Gastrocnemius medialis (tissue), 4 donors: ENCODE data around the gene GSTM4. TPM values are rescaled to one million over a fixed set of nuclear protein-coding genes. Genes with fewer than 3 reads are reported as not detected.

ENCODE experiments used
- ATAC-seq, 2 donors: fragments of 150-250 bp; one replicate each; pipeline ENCODE4 v1.9.1; 2016
- DNase-seq, 2 donors: peaks; one replicate each; pipeline ENCODE4 v3.0.0-alpha.2; 2019
- H3K27ac ChIP-seq, 4 donors: fragments of 200-600 bp; sonication (generic); 1 replicate in 1 of 4; 2 replicates in 3 of 4; pipeline ENCODE4 v1.5.1; 2016 to 2018; ENCODE audit warnings: mild to moderate bottlenecking in 2 of 4, moderate library complexity in 1 of 4
- H3K27me3 ChIP-seq, 3 donors: fragments of 200-600 bp; sonication (generic) in 2 of 3; 1 replicate in 1 of 3; 2 replicates in 2 of 3; pipeline versions ENCODE4 v1.5.1 to v1.6.0; 2016 to 2019; ENCODE audit warnings: mild to moderate bottlenecking in 1 of 3, moderate library complexity in 1 of 3
- H3K36me3 ChIP-seq, 2 donors: fragments of 200-600 bp; sonication (generic) in 1 of 2; one replicate each; pipeline ENCODE4 v1.5.1; 2017 to 2018
- H3K4me1 ChIP-seq, 2 donors: fragments of 200-600 bp; sonication (generic) in 1 of 2; one replicate each; pipeline ENCODE4 v1.5.1; 2016 to 2017; ENCODE audit warnings: mild to moderate bottlenecking in 2 of 2
- H3K4me3 ChIP-seq, 4 donors: fragments of 200-600 bp; sonication (generic) in 3 of 4; 1 replicate in 1 of 4; 2 replicates in 3 of 4; pipeline ENCODE4 v1.5.1; 2016 to 2019; ENCODE audit warnings: mild to moderate bottlenecking in 2 of 4
- H3K9me3 ChIP-seq, 3 donors: fragments of 200-600 bp; sonication (generic) in 2 of 3; 1 replicate in 1 of 3; 2 replicates in 2 of 3; pipeline ENCODE4 v1.5.1; 2016 to 2019
- POLR2A ChIP-seq, 2 donors: fragments of 450-650 bp; IDR thresholded peaks; one replicate each; pipeline ENCODE4 v1.6.1; 2017; ENCODE audit warnings: antibody characterized with exemption in 2 of 2, mild to moderate bottlenecking in 2 of 2, moderate library complexity in 2 of 2
- in situ Hi-C, 4 donors: fragments of 200-750 bp; cut with MboI; loops; one replicate each; pipeline versions ENCODE4 v1.15.0 to v1.8.0; 2017; ENCODE audit warnings: low sequenced_read_pairs in 4 of 4
- intact Hi-C: fragments of 100-400 bp; cut with DNase I; formaldehyde crosslinking; loops from one replicate; pipeline ENCODE4 v1.15.1; 2023; ENCODE audit warnings: low total_unique reads
- total RNA-seq, 4 donors: library from RNA; depleted of rRNA; stranded (reverse); fragments of >200 nt; gene quantifications; one replicate each; pipeline versions ENCODE4 v1.1.0 to v1.2.3, GENCODE V29; 2016
- TF ChIP-seq, protein P1 (sequence below), 5 experiments: fragments of 450-650 bp in 3 of 5; fragments of 200-600 bp in 2 of 5; sonication (generic) in 2 of 5; IDR thresholded peaks in 4 of 5; conservative IDR thresholded peaks in 1 of 5; 1 replicate in 4 of 5; 2 replicates in 1 of 5; pipeline ENCODE4 v1.5.1; 2016 to 2019; ENCODE audit warnings: antibody characterized with exemption in 5 of 5, mild to moderate bottlenecking in 3 of 5, moderate library complexity in 3 of 5

GSTM4 gene
- total RNA-seq, 4 donors from 2014 or later, result 18.1 to 28.9 (median 25.0) TPM

DNA sequence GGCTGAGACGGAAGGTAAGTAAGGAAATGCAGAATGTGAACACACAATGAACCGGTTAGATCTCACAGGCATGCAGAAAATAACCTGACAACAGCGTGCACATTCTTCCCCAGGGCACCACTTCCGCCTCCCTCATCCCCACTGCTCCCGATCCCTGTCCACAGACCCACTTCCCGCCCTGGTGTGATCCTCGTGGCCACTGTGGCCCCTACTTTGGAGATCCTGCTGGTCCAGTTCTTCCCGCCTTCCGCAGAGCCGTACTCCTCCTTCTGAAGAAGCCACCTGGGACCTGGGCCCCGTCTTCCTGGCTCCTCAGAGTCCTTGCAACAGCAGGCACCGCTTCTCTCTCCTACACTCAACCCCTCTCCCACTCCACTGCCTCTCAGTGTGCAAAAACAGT is 1.4 kb upstream of the GSTM4 start:
- Histone ChIP-seq H3K4me1 (peaks cover 14% of the 10 kb centered on the region in 2 donors), H3K27me3 (no peaks in the 10 kb centered on the region), H3K4me3 (no peak overlapping the region), H3K9me3 (no peaks in the 10 kb centered on the region), H3K27ac (peak overlapping the region in 3 of 4 donors; percentile 87 to 95 (median 90)), H3K36me3 (no peaks in the 10 kb centered on the region)
- no peak for DNase-seq
- ATAC-seq, result no peak
- no peak for TF ChIP-seq POLR2A (IDR thresholded peaks at IDR 0.05)
- TF ChIP-seq, protein P1, sequence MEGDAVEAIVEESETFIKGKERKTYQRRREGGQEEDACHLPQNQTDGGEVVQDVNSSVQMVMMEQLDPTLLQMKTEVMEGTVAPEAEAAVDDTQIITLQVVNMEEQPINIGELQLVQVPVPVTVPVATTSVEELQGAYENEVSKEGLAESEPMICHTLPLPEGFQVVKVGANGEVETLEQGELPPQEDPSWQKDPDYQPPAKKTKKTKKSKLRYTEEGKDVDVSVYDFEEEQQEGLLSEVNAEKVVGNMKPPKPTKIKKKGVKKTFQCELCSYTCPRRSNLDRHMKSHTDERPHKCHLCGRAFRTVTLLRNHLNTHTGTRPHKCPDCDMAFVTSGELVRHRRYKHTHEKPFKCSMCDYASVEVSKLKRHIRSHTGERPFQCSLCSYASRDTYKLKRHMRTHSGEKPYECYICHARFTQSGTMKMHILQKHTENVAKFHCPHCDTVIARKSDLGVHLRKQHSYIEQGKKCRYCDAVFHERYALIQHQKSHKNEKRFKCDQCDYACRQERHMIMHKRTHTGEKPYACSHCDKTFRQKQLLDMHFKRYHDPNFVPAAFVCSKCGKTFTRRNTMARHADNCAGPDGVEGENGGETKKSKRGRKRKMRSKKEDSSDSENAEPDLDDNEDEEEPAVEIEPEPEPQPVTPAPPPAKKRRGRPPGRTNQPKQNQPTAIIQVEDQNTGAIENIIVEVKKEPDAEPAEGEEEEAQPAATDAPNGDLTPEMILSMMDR (IDR thresholded peaks at IDR 0.05 in 4 of 5, conservative IDR thresholded peaks at IDR 0.05 in 1 of 5), result no peak
- in situ Hi-C loops, result loop anchor here in 3 of 4 donors (10.0 kb wide), 1 partner anchor 110 kb away; the partner anchor contains the start of gene GNAI3 (in 3 of the 3)
- intact Hi-C loops, result no loop called here

DNA sequence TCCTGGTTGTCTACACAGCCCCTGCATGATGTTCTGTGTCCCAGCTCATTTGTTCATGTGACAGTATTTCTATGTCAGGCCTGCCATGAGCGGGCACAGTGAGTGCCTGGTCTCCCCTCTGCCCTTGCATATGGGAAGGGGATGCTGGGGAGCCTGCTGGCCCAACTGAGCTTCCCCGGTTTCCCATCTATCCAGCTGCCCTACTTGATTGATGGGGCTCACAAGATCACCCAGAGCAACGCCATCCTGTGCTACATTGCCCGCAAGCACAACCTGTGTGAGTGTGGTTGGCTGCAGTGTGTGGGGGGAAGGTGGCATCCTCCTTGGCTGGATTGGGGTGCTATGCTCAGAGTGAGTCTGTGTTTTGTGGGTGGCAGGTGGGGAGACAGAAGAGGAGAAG is 1.5 kb downstream of the GSTM4 start:
- no peak for TF ChIP-seq POLR2A (IDR thresholded peaks at IDR 0.05)
- TF ChIP-seq, protein P1 (IDR thresholded peaks at IDR 0.05 in 4 of 5, conservative IDR thresholded peaks at IDR 0.05 in 1 of 5), result no peak
- H3K4me1 ChIP-seq, result peaks cover 14% of the 10 kb centered on the region in 2 donors
- H3K4me3 ChIP-seq, result no peak overlapping the region
- DNase-seq, result no peak
- in situ Hi-C loops, result loop anchor here in 3 of 4 donors (10.0 kb wide), 1 partner anchor 113 kb away; the partner anchor contains the start of gene GNAI3 (in 3 of the 3)
- H3K27me3 ChIP-seq, result no peaks in the 10 kb centered on the region
- H3K27ac ChIP-seq, result peak overlapping the region in 1 of 4 donors; percentile 90
- intact Hi-C loops, result no loop called here
- peaks cover 0 to 2% of the 10 kb centered on the region in 2 donors for H3K36me3 ChIP-seq
- no peak for ATAC-seq
- H3K9me3 ChIP-seq, result no peaks in the 10 kb centered on the region

DNA sequence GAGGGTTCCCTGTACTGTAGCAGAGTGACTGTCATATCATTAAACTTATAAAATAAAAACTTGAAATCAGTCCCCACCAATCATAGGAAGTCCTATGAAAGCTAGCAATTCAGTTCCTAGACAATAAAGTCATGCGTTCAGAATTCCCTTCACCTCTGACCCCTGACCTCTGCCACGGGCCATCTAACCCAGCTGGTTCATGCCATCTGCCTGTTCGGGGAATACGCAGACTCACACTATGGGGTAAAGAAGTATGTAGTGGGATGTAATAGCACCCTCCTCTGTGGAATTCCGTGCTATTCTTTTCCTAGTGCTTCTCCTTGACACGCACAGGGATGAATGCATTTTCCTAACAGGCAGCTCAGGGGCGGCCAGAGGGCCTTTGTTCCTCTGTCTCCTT is 2.1 kb downstream of the GSTM4 start:
- Histone ChIP-seq H3K36me3 (peaks cover 0 to 2% of the 10 kb centered on the region in 2 donors), H3K27me3 (no peaks in the 10 kb centered on the region), H3K9me3 (no peaks in the 10 kb centered on the region), H3K27ac (peak overlapping the region in 2 of 4 donors; percentile 30 to 90), H3K4me3 (no peak overlapping the region), H3K4me1 (peaks cover 14% of the 10 kb centered on the region in 2 donors)
- no peak for DNase-seq
- in situ Hi-C loops, result loop anchor here in 3 of 4 donors (10.0 kb wide), 1 partner anchor 113 kb away; the partner anchor contains the start of gene GNAI3 (in 3 of the 3)
- ATAC-seq, result no peak
- intact Hi-C loops, result no loop called here
- TF ChIP-seq, protein P1 (IDR thresholded peaks at IDR 0.05 in 4 of 5, conservative IDR thresholded peaks at IDR 0.05 in 1 of 5), result no peak
- TF ChIP-seq POLR2A (IDR thresholded peaks at IDR 0.05), result no peak

- Histone ChIP-seq H3K27me3 (no peaks in the 10 kb centered on the region), H3K4me3 (no peak overlapping the region), H3K9me3 (no peaks in the 10 kb centered on the region), H3K27ac (peak overlapping the region in 2 of 4 donors; percentile 30 to 90), H3K4me1 (peaks cover 14 to 18% of the 10 kb centered on the region in 2 donors), H3K36me3 (peaks cover 0 to 2% of the 10 kb centered on the region in 2 donors)
- no peak for DNase-seq
- intact Hi-C loops (no loop called here), in situ Hi-C loops (loop anchor here in 3 of 4 donors (10.0 kb wide), 1 partner anchor 114 kb away; the partner anchor contains the start of gene GNAI3 (in 3 of the 3))
- TF ChIP-seq, protein P1 (IDR thresholded peaks at IDR 0.05 in 4 of 5, conservative IDR thresholded peaks at IDR 0.05 in 1 of 5), result no peak
- no peak for TF ChIP-seq POLR2A (IDR thresholded peaks at IDR 0.05)
- ATAC-seq, result no peak
These were observed 2.7 kb downstream of the GSTM4 start for GRCh38 chr1:109658533-109659042.
